ENCODE results near the gene ADAM10. TPM values are rescaled to one million over a fixed set of nuclear protein-coding genes. Genes with fewer than 3 reads are reported as not detected.

Gene ADAM10
- total RNA-seq, 1 experiment from 2014 or later: 143 TPM

- DNase-seq (ENCODE audit: low read depth): no peak
Measured at GRCh38 chr15:58717357-58717756, 32.1 kb downstream of the ADAM10 start.

GRCh38 chr15:58716027-58716426 is 33.5 kb downstream of the ADAM10 start:
- DNase-seq (ENCODE audit: low read depth): no peak

DNA sequence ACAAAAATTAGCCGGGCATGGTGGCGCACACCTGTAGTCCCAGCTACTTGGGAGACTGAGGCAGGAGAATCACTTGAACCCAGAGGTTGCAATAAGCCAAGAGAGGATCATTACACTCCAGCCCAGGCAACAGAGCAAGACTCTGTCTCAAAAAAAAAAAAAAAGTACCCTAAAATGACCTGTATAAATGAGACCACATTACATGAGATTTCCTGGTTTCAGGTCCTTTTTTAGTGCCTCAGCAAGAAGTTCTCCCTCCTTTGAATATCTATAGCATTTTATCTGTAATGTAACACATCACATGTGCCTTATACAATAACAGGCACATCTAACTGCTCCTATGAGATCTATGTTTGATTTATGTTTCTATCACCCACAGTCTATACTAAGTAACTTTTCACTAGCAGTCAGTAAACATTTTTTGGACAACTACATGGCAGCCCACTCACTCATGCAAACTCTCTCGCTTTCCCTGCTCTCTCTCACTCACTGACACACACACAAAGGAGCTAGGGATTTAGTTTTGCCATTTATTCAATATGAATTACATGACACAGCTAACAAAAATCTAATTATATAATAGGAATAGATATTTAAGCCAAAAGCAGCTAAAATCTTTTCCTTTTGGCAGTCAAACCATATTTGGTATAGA is 34.1 kb downstream of the ADAM10 start:
- no peak for DNase-seq (ENCODE audit: low read depth)

- DNase-seq (ENCODE audit: low read depth): no peak
Measured at GRCh38 chr15:58710701-58711100, 38.8 kb downstream of the ADAM10 start.

DNA sequence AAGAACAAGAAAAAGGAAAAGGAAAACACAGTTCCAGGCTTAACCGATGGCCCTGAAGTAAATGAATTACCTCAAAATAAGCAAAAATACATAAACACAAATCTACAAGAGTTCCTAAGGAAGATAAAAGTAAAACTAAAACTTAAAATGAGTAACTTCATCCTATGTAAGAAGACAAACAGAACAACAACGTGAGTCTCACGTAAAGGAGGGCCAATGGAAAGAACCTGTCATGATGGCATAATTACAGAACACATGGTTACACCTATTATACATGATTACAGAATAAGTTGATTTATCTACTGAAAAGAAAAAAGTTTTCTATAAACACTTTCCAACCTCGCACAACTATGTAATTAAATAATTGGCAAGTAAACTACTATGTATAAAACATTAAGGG is 42.1 kb downstream of the ADAM10 start:
- no peak for DNase-seq (ENCODE audit: low read depth)

DNA sequence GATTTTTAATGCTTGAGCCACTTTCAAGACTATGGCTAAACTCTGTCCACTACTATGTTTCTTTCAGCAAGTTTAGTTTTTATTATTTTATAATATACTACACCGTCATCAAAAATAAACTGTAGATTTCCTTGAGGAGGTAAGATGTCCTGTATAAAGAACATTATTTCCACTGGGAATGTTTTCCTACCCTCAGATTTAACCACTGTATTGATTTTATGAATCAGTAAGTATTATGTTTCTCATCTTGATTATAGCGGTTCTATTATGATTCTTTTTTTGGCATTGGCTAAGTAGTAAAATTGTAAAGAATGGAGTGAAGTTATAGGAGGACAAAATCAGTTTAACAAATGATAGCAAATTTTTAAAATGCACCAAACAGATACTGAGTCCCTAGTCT is 44.4 kb downstream of the ADAM10 start:
- peak; percentile 30 for DNase-seq (ENCODE audit: low read depth)

GRCh38 chr15:58704155-58704865 is 45.2 kb downstream of the ADAM10 start:
- no peak for DNase-seq (ENCODE audit: low read depth)

GRCh38 chr15:58703610-58704009 is 45.9 kb downstream of the ADAM10 start:
- no peak for DNase-seq (ENCODE audit: low read depth)

GRCh38 chr15:58702233-58702632 is 47.3 kb downstream of the ADAM10 start:
- DNase-seq (ENCODE audit: low read depth): no peak

DNA sequence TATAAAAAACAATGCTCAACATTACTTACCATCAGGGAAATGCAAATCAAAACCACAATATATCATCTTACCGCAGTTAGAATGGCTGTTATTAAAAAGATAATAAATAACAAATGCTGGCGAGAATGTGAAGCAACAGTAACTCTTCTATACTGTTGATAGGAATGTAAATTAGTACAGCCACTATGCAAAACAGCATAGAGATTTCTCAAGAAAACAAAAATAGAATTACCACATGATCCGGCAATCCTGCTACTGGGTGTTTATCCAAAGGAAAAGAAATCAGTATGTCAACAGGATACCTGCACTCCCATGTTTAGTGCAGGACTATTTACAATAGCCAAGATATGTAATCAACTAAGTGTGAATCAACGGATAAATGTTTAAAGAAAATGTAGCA is 48.1 kb downstream of the ADAM10 start:
- no peak for DNase-seq (ENCODE audit: low read depth)

DNA sequence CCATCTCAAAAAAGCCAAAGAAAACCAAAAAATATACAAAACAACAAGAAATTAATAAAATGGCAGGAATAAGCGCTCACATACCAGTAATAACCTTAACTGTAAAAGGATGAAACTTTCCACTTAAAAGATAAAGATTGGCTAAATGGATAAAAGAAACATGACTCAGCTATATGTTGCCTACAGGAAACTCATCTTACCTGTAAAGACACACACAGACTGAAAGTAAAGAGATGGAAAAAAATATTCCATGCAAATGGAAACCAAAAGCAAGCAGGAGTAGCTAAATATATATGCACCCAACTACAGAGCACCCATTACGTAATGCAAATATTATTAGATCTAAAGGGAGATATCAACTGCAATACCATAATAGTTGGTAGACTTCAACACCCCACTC is 49.7 kb downstream of the ADAM10 start:
- no peak for DNase-seq (ENCODE audit: low read depth)

DNA sequence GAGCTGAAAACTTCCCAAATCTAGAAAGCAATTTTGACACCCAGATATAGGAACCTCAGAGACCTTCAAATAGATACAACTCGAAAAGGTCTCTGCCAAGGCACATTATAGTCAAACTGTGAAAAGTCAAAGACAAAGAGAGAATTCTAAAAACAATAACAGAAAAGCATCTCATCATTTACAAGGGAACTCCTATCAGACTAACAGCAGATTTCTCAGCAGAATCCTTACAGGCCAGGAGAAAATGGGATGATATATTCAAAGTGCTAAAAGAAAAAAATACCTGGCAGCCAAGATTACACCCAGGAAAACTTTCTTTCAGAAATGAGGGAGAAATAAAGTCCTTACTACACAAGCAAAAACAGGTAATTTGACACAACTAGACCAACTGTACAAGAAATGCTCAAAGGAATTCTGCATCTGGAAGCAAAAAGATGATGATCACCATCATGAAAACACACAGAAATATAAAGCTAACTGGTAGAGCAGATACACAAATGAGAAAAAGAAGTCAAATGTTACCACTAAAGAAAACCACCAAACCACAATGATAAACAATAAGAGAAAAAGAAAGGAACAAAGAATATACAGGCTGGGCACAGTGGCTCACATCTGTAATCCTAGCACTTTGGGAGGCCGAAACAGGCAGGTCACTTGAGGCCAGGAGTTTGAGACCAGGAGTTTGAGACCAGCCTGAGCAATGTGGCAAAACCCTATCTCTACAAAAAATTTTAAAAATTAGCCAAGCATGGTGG is 50.4 kb downstream of the ADAM10 start:
- peak; percentile 19 for DNase-seq (ENCODE audit: low read depth)

GRCh38 chr15:58697220-58697619 is 52.3 kb downstream of the ADAM10 start:
- DNase-seq (ENCODE audit: low read depth): no peak

DNA sequence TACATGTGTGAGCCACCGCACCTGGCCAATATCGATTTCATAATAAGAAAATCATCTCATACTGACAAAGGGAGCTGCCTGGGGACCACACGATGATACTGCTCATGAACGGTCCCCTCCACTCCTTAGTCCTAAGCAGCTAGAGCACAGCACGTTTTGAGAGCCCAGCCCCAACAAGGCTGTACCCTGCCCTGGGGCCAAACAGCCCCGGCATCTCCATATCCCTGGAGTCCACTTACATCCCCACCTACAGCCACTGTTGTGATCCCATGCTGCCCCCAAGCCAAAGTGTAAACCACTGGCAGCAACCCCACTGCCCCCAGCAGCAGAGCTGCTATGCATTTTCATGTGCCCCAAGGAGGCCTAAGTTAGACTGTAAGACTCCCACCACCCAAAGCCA is 52.8 kb downstream of the ADAM10 start:
- DNase-seq (ENCODE audit: low read depth): no peak

DNA sequence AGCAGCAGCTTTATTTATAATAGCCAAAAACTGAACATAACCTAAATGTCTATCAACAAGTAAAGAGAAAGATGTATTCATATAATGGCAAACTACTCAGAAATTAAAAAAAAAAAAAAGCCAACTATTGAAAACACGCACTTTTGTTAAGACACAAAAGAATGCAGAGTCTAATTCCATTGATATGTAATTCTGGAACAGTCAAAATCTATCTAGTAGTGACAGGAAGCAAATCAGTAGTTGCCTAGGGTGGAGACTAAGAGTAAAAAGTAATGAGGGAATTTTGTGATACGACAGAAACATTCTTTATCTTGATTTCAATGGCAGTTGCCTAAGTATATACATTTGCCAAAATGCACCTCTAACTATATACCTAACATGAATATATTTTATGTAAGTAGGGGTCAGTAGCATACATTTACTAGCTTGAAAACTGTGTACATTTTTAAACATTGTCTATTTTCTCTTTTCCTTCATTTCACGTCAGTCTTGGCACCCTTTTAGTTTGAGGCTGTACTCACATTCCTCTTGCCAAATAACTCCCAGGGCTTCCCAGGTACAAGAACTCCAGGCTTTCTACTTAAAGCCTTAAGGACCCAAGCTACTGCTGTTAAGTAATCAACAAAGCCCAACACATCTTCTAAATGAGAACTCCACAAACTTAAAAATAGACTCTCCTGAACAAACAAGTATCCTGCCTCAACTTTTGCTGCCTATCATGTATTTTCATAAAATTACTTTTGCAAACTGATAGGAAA is 54.7 kb downstream of the ADAM10 start:
- DNase-seq (ENCODE audit: low read depth): no peak

DNA sequence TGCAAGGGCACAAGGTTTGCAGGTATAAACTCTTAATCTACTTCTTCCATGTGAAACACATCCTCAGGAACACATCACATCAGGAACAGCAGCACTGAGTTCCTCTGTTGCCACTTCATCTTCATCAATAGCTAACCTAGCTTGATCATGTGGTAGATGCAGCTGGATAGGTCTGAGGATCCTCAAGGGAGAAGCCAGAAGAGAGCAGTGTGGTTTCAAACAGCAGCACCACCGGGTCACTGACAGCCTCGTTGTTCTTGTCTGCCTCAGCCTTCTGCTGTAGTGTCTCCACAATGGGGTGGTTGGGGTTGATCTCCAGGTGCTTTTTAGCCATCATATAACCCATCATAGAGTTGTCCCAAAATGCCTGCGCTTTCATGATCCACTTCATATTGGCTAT is 58.8 kb downstream of the ADAM10 start:
- DNase-seq (ENCODE audit: low read depth): no peak

DNA sequence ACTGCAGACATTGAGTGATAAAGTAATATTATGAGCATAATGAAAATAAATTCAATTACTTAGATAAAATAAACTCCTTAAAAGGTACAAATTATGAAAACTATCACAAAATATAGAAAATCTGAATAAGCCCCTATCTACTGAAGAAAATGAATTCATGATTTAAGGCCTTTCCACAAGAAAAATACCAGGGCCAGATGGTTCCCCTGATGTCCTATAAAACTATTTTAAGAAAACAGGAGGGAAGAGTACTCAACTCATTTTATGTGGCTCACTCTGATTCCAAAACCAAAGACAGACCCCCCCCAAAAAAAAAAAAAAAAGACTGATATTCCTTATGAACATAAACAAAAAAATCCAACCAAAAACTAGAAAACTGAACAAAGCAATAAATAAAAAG is 59.9 kb downstream of the ADAM10 start:
- no peak for DNase-seq (ENCODE audit: low read depth)

DNA sequence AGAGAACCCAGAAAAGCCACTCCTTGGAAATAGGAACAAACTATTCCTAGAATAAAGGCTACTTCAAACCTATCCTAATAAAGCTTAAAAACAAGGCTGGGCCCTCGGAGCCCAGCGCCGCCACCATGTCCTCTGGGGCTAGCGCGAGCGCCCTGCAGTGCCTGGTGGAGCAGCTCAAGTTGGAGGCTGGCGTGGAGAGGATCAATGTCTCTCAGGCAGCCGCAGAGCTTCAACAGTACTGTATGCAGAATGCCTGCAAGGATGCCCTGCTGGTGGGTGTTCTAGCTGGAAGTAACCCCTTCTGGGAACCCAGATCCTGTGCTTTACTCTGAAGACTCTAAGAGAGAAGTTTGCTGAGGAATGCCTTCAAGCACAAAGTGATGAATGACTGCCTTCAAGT is 63.2 kb downstream of the ADAM10 start:
- no peak for DNase-seq (ENCODE audit: low read depth)

DNA sequence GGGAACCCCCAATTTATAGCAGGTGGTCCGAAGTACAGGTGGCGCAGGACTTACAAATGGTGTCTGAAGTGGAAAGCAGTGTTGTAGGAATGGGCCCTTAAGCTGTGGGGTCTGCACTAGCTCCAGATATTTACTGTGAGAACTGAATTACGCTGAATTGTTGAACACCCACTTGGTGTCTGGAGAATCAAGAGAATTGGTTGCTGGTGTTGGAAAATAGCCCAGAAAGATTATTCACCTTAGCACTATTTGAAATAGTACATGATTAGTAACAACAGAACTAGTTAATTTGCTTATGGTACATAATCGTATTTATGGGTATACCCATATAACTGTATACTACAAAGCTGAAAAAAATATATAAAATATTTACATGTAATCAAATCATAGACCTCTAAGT is 64.8 kb downstream of the ADAM10 start:
- no peak for DNase-seq (ENCODE audit: low read depth)

DNA sequence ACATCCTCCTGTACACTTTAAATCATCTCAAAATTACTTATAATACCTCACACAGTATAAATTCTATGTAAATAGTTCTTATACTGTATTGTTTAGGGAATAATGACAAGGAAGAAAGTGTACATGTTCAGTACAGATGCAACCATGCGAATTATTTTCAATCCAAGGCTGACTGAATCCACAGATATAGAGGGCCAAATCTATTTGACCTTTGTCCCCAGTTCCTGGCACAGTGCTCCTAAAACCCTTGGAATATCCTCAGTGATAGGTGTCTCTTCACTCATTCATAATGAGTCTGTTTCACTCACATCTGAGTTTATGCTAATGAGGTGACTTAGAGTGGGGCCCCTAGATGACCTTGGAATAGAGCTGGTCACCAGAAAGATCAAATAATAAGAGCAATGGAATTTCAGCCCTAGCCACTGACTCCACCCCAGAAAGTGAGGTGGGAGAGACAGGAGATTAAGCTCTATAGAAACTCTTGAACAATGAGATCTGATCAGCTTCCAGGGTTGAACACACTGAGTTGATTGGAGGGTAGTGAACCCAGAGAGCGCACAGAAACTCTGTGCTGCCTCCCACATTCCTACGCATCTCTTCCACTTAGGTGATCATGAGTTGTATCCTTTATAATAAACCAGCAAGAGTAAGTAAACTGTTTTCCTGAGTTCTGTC is 65.3 kb downstream of the ADAM10 start:
- no peak for DNase-seq (ENCODE audit: low read depth)

GRCh38 chr15:58682234-58682633 is 67.3 kb downstream of the ADAM10 start:
- DNase-seq (ENCODE audit: low read depth): no peak

All from LHCN-M2 (cell line).